SU-DHL-6 (cell line): Measurements from ENCODE around the gene CDH1.

Experiments
- H2AFZ ChIP-seq: fragments of 200-600 bp; sonication (generic); 2 replicates; pipeline ENCODE4 v1.6.1; 2014; ENCODE audit warnings: low read depth, mild to moderate bottlenecking, moderate library complexity, mixed read lengths, antibody characterized with exemption, low read length; ENCODE audit not compliant: severe bottlenecking
- H3F3A ChIP-seq: fragments of 200-600 bp; shearing (Covaris generic); 2 replicates; pipeline ENCODE4 v1.6.0; 2016; ENCODE audit warnings: antibody characterized with exemption, mild to moderate bottlenecking; ENCODE audit not compliant: insufficient read depth
- H3K27ac ChIP-seq: fragments of 200-600 bp; sonication (generic); 2 replicates; pipeline ENCODE4 v1.5.1; 2016; ENCODE audit warnings: low read depth, mild to moderate bottlenecking, low read length, moderate library complexity, mixed read lengths
- H3K27me3 ChIP-seq: fragments of 200-600 bp; sonication (generic), shearing (Covaris generic); 2 replicates; pipeline ENCODE4 v1.6.0; 2014; ENCODE audit warnings: mild to moderate bottlenecking, low read length
- H3K36me3 ChIP-seq: fragments of 200-600 bp; sonication (generic); 2 replicates; pipeline ENCODE4 v1.6.1; 2014; ENCODE audit warnings: mild to moderate bottlenecking, low read length, mixed read lengths
- H3K4me2 ChIP-seq: fragments of 300-600, 200-600 bp; shearing (Covaris generic), sonication (generic); 2 replicates; pipeline ENCODE4 v1.6.0; 2014; ENCODE audit warnings: low read length, low read depth, mild to moderate bottlenecking; ENCODE audit not compliant: poor library complexity, severe bottlenecking
- H3K4me3 ChIP-seq: fragments of 200-600 bp; sonication (generic); 2 replicates; pipeline ENCODE4 v1.5.1; 2014; ENCODE audit warnings: antibody characterized with exemption, low read length, mild to moderate bottlenecking, mixed read lengths; ENCODE audit not compliant: insufficient read depth, poor library complexity, severe bottlenecking
- H3K79me2 ChIP-seq: fragments of 200-600 bp; sonication (generic); 2 replicates; pipeline ENCODE4 v1.6.1; 2014; ENCODE audit warnings: mild to moderate bottlenecking, low read length, moderate library complexity; ENCODE audit not compliant: insufficient read depth
- H3K9ac ChIP-seq: fragments of 200-600 bp; sonication (generic); 2 replicates; pipeline ENCODE4 v1.7.0; 2014; ENCODE audit warnings: mild to moderate bottlenecking, low read length
- H3K9me2 ChIP-seq: fragments of 200-600 bp; sonication (generic); replicated peaks from 2 replicates; pipeline ENCODE4 v1.6.1; 2014; ENCODE audit warnings: low read length; ENCODE audit not compliant: insufficient read depth
- H3K9me3 ChIP-seq: fragments of 200-600 bp; sonication (generic); 2 replicates; pipeline ENCODE4 v1.6.1; 2014; ENCODE audit warnings: low read length, mixed read lengths; ENCODE audit not compliant: insufficient read depth
- H4K20me1 ChIP-seq: fragments of 200-600 bp; sonication (generic); 2 replicates; pipeline ENCODE4 v1.6.1; 2014; ENCODE audit warnings: low read depth, mild to moderate bottlenecking, antibody characterized with exemption, low read length, moderate library complexity, mixed read lengths
- EZH2phosphoT487 ChIP-seq: fragments of 200-600 bp; sonication (generic), shearing (Covaris generic); conservative IDR thresholded peaks from 2 replicates; pipeline ENCODE4 v1.6.1; 2018; ENCODE audit warnings: mild to moderate bottlenecking, antibody characterized with exemption, low read length, moderate library complexity, mixed read lengths
- TF ChIP-seq, protein P1 (sequence below): fragments of 200-600 bp; sonication (generic); IDR thresholded peaks from one replicate; pipeline ENCODE4 v1.5.1; 2017; ENCODE audit warnings: antibody characterized with exemption, mild to moderate bottlenecking, low read length, moderate library complexity; ENCODE audit not compliant: insufficient read depth, poor library complexity, severe bottlenecking

The CDH1 gene

GRCh38 chr16:68722119-68723024 lies 14.7 kb upstream of the CDH1 start:
- H3K36me3 ChIP-seq, result no peaks in the 10 kb centered on the region
- no peaks in the 10 kb centered on the region for H3F3A ChIP-seq
- no peaks in the 10 kb centered on the region for H4K20me1 ChIP-seq
- no peaks in the 10 kb centered on the region for H3K9me2 ChIP-seq
- no peaks in the 10 kb centered on the region for H3K79me2 ChIP-seq
- TF ChIP-seq, protein P1, sequence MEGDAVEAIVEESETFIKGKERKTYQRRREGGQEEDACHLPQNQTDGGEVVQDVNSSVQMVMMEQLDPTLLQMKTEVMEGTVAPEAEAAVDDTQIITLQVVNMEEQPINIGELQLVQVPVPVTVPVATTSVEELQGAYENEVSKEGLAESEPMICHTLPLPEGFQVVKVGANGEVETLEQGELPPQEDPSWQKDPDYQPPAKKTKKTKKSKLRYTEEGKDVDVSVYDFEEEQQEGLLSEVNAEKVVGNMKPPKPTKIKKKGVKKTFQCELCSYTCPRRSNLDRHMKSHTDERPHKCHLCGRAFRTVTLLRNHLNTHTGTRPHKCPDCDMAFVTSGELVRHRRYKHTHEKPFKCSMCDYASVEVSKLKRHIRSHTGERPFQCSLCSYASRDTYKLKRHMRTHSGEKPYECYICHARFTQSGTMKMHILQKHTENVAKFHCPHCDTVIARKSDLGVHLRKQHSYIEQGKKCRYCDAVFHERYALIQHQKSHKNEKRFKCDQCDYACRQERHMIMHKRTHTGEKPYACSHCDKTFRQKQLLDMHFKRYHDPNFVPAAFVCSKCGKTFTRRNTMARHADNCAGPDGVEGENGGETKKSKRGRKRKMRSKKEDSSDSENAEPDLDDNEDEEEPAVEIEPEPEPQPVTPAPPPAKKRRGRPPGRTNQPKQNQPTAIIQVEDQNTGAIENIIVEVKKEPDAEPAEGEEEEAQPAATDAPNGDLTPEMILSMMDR, result no peak
- no peak for TF ChIP-seq EZH2phosphoT487
- H3K4me3 ChIP-seq, result no peak overlapping the region
- no peak overlapping the region for H3K9ac ChIP-seq
- no peak overlapping the region for H3K4me2 ChIP-seq
- no peaks in the 10 kb centered on the region for H3K27me3 ChIP-seq
- no peak overlapping the region for H2AFZ ChIP-seq
- no peak overlapping the region for H3K27ac ChIP-seq
- no peaks in the 10 kb centered on the region for H3K9me3 ChIP-seq

- Histone ChIP-seq H3K9ac (no peak overlapping the region), H3K27ac (no peak overlapping the region)
- no peak for TF ChIP-seq EZH2phosphoT487
- TF ChIP-seq, protein P1, result no peak
Observed at GRCh38 chr16:68724797-68725196, 12.3 kb upstream of the CDH1 start.

GRCh38 chr16:68728523-68728922 lies 8.6 kb upstream of the CDH1 start:
- Histone ChIP-seq H3K27me3 (no peaks in the 10 kb centered on the region), H3F3A (no peaks in the 10 kb centered on the region), H4K20me1 (no peaks in the 10 kb centered on the region), H3K27ac (no peak overlapping the region), H3K9me2 (no peaks in the 10 kb centered on the region), H3K9ac (no peak overlapping the region), H3K9me3 (no peaks in the 10 kb centered on the region), H3K36me3 (no peaks in the 10 kb centered on the region), H2AFZ (no peak overlapping the region), H3K4me2 (no peak overlapping the region), H3K79me2 (no peaks in the 10 kb centered on the region), H3K4me3 (no peak overlapping the region)
- no peak for TF ChIP-seq EZH2phosphoT487
- TF ChIP-seq, protein P1, result no peak

More at GRCh38 chr16:68724797-68725196, 12.3 kb upstream of the CDH1 start:
- no peak overlapping the region for H3K4me3 ChIP-seq
- H3K9me3 ChIP-seq, result no peaks in the 10 kb centered on the region
- no peaks in the 10 kb centered on the region for H3F3A ChIP-seq
- no peaks in the 10 kb centered on the region for H3K9me2 ChIP-seq
- H3K27me3 ChIP-seq, result no peaks in the 10 kb centered on the region
- H3K79me2 ChIP-seq, result no peaks in the 10 kb centered on the region
- no peaks in the 10 kb centered on the region for H3K36me3 ChIP-seq
- H2AFZ ChIP-seq, result no peak overlapping the region
- H3K4me2 ChIP-seq, result no peak overlapping the region
- no peaks in the 10 kb centered on the region for H4K20me1 ChIP-seq
